HG03378 (cell line): ENCODE data around the gene VSTM2L.

Experiments used
- ATAC-seq: cut with Tn5 transposase; IDR thresholded peaks from one replicate; pipeline ENCODE4 v1.9.1; 2021; ENCODE audit warnings: mild to moderate bottlenecking, moderate library complexity; ENCODE audit not compliant: unreplicated experiment

Gene VSTM2L

DNA sequence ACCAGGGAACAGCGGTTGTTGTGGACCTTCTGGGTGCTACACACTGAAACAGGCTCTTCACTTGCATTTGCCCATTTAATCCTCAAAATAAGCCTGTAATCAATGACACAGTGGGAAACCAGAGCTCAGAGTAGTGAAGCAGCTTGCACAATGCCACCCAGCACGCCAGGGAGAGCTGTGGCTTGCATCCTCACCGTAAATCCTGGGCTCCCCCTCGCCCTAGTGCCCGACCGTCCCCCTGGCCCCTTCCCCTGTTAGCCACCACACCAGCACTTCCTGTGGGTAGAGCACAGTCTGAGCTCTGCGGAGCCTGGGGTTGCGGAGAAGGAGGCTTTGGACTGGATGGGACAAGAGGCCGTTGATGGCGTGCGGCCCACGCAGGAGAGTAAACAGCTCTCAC is 14.5 kb downstream of the VSTM2L start:
- no peak for ATAC-seq

- ATAC-seq = no peak
Observed at GRCh38 chr20:37918035-37918434, 15.1 kb downstream of the VSTM2L start.

DNA sequence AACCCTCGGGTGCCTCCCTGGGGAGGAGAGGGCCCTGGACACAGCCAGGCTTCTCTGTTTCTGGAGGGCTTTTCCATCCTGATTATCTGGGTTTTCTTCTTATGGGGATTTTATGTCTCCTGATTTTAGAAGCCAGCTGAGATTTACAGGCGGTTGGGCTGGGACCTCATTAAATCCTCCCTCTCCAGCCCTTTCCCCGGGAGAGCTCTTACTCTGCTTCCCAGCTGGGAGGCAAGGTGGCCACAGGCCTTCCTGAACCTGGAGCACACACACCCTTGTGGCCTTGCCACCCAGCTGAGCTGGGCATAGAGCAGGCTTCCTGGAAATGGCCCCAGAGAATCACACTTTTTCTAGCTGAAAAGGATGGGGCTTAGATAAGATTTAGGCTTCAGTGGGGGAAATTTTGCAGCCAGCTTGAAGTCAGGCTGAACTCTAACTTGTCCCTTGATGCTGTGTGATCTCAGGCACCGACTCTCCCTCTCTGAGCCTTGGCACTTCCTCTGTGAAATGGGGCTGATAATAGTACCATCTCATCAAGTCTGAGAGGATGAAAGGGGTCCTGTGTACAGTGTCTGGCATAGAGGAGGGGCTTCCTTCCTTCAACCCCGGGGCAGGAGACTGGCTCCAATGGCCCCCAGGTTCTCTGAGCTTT is 16.6 kb downstream of the VSTM2L start:
- ATAC-seq = no peak

- no peak for ATAC-seq
Observed at GRCh38 chr20:37920270-37920669, 17.3 kb downstream of the VSTM2L start.

DNA sequence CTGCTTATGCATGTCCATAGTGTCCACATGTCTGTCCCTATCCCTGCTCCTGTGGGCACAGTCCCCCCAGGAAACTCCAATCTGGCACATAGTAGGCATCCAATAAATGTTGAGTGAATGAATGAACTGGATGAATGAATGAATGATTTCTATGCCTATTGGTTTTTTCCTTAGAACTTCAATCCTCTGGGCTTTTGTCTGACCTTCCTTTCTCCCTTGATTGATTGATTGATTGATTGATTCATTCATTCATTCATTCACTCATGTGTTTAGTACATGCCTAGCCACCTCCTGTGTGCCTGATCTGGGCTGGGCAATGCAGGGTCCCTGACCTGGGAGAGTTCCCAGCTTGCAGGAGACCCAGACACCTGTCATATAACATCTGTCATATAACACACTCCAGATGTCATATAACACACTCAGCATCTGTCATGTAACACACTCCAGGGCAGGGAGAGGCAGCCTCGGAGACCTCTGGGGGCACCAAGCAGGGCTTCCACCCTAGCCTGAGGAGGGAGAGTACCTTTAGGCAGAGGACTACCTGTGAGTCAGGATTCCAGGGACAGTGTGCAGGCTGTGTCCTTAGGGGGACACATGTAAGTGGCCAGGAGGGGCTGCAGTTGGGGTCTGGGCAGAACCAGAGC is 17.9 kb downstream of the VSTM2L start:
- no peak for ATAC-seq

GRCh38 chr20:37921341-37921929 is 18.5 kb downstream of the VSTM2L start:
- peak; percentile 52 for ATAC-seq

DNA sequence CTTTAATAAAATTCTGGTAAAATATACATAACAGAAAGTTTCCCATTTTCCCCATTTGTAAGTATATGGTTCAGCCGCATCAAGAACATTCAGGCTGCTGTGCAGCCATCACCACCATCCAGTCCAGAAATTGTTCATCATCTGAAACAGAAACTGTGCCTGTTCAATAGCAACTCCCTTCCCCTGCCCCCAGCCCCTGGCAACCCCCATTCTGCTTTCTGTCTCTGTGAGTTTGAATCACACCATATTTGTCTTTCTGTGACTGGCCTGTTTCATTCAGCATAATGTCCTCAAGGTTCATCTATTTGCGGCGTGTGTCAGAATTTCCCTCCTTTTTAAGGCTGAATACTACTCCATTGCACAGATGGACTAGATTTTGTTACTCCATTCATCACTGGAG is 19.1 kb downstream of the VSTM2L start:
- peak; percentile 45 for ATAC-seq

DNA sequence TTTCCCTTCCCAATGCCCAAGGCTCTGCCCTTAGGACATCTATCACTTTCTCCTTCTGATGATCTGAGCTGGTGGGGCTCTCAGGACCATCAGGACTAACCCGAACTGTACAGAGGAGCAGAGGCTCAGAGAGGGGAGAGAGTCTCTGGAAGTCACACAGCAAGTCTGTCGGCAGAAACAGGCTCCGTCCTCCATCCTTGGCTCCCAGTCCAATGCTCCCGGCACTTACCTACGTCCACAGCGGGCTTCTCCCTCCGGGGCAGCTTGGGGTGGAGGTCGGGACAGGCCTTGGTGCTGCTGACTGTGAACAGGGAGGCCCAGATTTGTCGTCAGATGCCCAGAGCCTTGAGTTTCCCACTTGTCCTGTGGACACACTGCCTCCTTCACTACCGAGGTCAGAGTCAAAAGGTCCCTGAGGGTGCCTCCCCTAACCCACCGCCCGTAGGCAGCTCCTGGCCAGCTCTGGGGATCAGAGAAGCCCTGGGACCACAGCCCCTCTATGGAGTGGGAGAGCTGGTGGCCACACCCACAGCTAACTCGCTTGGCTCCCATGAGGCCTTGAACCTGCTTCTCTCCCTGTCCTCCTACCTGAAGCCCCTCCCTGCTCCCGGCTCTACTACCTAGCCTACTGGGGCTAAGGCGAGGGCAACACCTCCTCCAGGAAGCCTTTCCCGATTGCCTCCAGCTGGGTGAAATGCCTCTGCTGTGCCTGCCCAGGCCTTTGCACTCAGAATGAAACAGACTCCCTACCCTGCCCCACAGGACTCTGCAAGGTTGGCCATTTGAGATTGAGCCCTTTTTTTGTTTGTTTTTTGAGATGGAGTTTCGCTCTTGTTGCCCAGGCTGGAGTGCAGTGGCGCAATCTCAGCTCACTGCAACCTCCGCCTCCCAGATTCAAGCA is 22.6 kb downstream of the VSTM2L start:
- no peak for ATAC-seq

DNA sequence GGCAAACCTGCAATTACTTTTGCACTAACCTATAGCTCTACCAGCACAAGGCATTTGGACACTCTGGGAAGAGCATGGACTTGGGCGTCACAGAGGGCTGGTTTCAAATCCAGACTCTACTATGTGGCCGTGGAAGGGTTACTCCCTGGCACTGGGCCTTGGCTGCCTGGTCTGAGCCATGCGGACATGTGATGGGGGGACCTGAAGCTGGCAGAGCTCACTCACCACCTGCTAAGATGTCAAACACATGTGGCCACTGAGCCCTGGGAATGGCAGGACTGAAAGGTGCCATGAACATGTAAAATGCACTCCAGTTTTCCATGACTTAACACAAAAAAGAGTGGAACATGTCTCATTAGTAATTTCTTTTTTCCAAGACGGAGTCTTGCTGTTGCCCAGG is 23.7 kb downstream of the VSTM2L start:
- no peak for ATAC-seq

DNA sequence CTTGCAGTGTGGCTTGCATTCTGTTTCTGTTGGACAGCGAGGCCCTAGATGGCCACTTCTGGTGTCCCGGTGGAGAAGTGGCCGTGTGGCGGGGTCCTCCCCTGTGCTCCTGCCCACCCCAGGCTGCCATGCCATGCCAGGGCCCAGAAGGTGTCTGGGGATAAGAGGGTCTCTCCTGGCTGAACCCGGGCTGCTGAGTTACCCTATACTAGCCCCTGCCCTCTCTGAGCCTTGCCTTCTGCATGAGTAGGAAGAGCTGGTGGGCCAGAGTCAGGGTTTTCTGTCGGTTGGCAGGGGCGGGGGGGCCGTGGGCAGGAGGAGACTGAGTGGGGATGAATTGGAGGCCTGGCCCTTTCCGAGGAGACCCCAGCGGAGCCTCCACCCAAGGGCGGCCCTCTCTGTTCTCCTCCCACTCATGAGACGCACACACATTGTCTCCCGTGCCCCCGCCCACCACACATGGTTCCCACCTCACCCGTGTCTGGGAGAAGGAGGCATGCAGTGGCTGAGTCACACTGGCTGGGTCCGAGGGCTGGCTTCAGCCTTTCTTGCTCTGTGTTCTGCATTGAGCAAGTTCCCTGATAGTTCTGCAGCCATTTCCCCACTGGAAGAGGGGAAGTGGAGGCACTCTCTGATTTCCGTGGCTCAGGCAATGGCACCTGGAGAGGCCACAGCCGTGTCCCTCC is 24.6 kb downstream of the VSTM2L start:
- ATAC-seq = no peak

GRCh38 chr20:37928996-37929682 is 26.2 kb downstream of the VSTM2L start:
- no peak for ATAC-seq

DNA sequence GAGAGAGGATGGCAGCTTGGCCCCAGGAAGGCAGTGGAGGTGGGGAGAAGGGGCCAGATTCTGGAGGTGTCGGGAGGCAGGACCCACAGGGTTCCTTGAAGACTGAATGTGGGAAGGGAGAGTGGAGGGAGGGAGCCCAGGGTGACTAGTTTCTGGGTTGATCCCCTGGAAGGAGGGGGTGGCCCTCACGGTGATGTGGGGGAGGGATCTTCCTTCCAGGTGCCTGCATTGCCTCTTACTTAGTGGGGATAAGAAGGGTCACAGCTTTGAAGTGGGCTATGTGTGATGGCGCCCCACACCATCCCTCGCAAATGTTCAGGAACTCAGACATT is 26.7 kb downstream of the VSTM2L start:
- ATAC-seq = no peak

DNA sequence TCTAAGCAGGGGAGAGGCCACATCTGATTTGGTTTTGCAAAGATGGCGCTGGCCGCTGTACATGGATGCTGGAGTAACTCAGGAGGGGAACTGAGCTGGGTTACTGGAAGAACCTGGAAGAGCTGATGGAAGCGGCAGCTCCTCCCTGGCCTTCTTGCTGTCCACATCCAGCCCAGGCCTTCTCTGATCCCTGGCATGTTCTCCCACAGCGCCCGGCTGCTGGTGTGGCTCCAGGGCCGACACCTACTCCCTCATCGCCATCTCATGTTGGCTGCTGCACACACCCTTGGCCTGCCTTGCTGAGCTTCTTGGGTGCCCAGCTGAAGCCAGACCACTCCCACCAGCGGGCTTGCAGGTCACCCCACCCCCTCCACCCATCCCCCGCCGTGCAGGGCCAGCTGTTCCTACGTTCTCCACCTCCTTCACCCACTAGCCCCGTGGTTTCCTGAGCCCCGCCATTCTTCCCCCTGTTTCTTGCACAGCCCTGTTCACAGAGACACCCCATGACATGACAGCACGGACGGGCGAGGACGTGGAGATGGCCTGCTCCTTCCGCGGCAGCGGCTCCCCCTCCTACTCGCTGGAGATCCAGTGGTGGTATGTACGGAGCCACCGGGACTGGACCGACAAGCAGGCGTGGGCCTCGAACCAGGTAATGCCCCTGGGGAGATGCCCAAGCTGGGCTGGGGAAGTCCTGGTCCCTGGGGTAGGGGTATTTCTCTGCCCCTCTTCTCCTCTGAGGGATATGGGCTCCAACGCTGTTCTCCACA is 28.4 kb downstream of the VSTM2L start:
- no peak for ATAC-seq

DNA sequence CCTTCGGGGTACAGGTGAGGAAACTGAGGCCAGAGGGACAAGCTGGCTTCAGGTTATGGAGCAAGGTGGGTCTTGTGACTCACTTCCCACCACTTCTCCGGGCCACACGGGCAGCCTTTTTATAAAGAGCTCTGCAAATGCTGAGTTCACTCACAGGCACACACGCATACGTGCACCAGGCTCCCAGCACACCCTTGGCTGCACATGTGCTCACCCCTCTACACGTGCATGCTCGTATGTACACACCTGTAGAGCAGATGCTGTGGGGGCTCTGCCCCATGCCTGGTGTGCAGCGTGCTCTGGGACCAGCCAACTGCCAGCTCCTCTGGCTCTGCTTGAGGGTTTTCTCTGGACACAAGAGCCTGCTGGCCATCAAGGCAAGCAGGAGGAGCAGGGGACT is 29.1 kb downstream of the VSTM2L start:
- no peak for ATAC-seq

GRCh38 chr20:37932919-37933318 is 30.0 kb downstream of the VSTM2L start:
- ATAC-seq = no peak

DNA sequence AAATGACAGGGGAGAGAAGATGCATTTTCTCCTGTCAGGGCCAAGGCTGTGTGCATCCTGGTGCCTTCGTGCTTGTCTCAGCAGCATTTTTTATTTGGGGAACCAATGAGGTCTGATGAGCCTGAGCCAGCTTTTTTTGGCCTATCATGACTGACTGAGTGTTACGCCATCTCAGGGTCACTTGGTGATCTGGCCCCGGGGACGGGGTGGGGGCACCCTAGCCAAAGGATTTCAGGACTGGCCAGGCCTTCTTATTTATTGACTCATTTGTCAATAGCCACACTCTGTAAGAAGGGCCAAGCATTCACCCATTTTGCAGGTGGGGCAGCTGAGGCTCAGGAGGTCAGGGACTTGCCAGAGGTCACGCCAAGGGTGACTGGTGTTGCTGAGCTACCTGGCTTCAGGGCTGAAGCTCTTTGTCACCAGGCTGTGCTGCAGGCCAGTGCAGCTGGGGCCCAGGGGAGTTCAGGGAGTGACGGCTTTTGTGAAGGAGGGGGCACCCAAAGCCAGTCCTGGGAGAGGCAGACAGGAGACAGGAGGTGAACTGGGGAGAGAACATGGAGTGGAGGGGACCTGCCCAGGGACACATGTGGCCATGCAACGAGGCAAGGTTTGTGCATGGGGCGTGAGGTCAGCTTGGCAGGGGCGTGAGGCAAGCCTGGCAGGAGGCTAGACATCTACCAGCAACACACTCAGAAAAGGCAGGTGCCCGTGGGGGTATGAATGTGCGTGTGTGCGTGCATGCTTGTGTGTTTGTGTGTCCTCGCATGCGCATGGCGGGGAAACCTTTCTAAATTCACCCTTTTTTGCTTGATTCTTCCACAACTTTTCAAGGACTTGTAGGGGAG is 31.1 kb downstream of the VSTM2L start:
- no peak for ATAC-seq

DNA sequence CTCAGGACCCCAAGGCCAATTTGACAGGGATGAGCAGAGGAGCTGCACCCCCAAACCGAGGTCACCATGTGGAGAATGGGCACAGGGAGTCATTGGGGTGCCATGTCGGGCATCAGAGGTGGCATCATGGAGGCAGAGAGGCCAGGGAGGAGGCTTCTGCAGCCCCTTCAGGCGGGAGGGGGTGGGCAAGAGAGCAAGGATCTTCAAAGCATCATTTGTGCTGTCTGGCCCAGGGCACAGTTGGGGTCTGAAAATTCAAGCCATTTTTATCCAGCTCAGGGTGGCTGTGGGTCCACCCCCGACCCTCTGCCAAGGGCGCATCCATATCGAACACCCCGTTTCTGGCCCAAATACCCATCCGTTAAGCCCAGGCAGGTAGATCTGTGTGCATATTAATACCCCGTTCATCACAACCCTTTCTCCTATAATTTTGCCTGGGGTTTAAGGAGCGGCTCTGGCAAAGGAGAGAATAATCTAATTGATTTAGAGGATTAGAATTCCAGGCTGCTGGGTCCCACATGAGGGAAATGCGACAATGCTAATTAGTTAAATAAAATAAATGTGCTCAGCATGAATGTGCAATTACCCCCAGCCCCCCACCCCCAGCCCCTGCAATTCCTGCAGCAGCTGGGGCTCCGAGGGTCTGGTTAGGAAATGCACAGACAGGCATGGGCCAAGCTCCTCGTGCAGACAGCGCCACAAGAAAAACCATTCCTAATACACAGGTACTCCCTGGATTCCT is 31.9 kb downstream of the VSTM2L start:
- no peak for ATAC-seq

DNA sequence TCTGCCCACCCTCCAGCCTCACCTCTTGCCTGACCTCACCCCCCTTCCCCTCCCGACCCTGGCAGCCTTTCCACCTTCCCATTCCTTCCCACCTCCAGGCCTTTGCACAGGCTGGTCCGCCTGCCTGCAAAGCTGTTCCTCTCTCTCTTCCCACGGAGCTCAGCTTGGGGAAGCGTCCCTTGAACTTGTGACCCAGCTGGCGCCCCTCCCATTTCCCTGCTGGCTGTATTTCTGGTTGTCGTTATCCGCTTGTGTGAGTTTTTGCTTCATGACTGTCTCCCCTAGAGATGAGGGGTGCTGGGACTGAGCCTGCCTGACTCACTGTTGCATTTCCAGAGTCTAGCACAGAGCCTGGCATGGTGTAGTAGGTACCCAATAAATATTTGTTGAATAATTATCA is 32.5 kb downstream of the VSTM2L start:
- no peak for ATAC-seq
